HCT116 (cell line): ENCODE data around the gene PMCH. TPM values are rescaled to one million over a fixed set of nuclear protein-coding genes. Genes with fewer than 3 reads are reported as not detected.
"Not testable (repeated sequence)": the region's sequence is repeated elsewhere in the genome, so short reads cannot be mapped to it uniquely, and the experiment has no call there.

Source experiments
- ATAC-seq: fragments of 200-7000 bp; cut with Tn5 transposase; 2 replicates; pipeline ENCODE4 v1.9.1; 2020; ENCODE audit warnings: mild to moderate bottlenecking, moderate library complexity
- BruUV-seq: library from RNA; stranded (reverse); fragments of 400-500 nt; replicated peaks from 2 replicates; lab custom pipeline; 2021; lab: Mats Ljungman, UMichigan
- CTCF ChIA-PET: fragments of 300-600 bp; sonication (Branson Sonifier 250); formaldehyde crosslinking; loops from one replicate; lab custom pipeline; 2021; ENCODE audit warnings: antibody characterized with exemption; lab: Charles Lee
- POLR2A ChIA-PET: fragments of 300-600, 350-600 bp; sonication (Branson Sonifier 250); formaldehyde crosslinking; loops from one replicate; lab custom pipeline; 2021; ENCODE audit warnings: antibody characterized with exemption; lab: Charles Lee
- RAD21 ChIA-PET, 2 experiments: fragments of 300-600 bp; sonication (Branson Sonifier 250); formaldehyde crosslinking; loops; one replicate each; lab custom pipeline; 2023; ENCODE audit warnings: low total read pairs in 2 of 2; ENCODE audit not compliant: uncharacterized antibody in 2 of 2, unreplicated experiment in 2 of 2, low non-redundant PET in 1 of 2; lab: Charles Lee
- DNase-seq: peaks from one replicate; pipeline ENCODE4 v3.0.0-alpha.2; 2010; ENCODE audit warnings: low read depth, low spot score
- H2AFZ ChIP-seq: fragments of 200-600 bp; shearing (Covaris generic), sonication (generic); 2 replicates; pipeline ENCODE4 v1.6.1; 2017; ENCODE audit warnings: low read depth, mixed run types, mixed read lengths, antibody characterized with exemption, low read length; ENCODE audit not compliant: poor library complexity, severe bottlenecking
- H3K27ac ChIP-seq: 2 replicates; pipeline ENCODE4 v1.5.1; 2012; ENCODE audit warnings: low read depth, low read length
- H3K27me3 ChIP-seq: fragments of 200-600 bp; sonication (generic); 2 replicates; pipeline ENCODE4 v1.6.1; 2016; ENCODE audit warnings: mixed run types, low read length, mixed read lengths; ENCODE audit not compliant: insufficient read depth
- H3K36me3 ChIP-seq, 2 experiments: fragments of 200-500 bp in 1 of 2; fragments of 200-600 bp in 1 of 2; sonication (Bioruptor generic) in 1 of 2; sonication (generic) in 1 of 2; 2 replicates each; pipeline versions ENCODE4 v1.5.1 to v1.6.1; 2014 to 2016; ENCODE audit warnings: low read length in 2 of 2, inconsistent platforms in 1 of 2, mixed read lengths in 1 of 2, mixed run types in 1 of 2; ENCODE audit not compliant: insufficient read depth in 2 of 2, control insufficient read depth in 1 of 2
- H3K4me1 ChIP-seq, 2 experiments: fragments of 200-600 bp in 1 of 2; sonication (generic) in 1 of 2; 2 replicates each; pipeline versions ENCODE4 v1.5.1 to v1.6.1; 2012 to 2017; ENCODE audit warnings: low read length in 2 of 2, inconsistent platforms in 1 of 2, mild to moderate bottlenecking in 1 of 2, mixed read lengths in 1 of 2, mixed run types in 1 of 2, moderate library complexity in 1 of 2; ENCODE audit not compliant: insufficient read depth in 2 of 2, control insufficient read depth in 1 of 2
- H3K4me2 ChIP-seq: fragments of 200-600 bp; sonication (generic); 2 replicates; pipeline ENCODE4 v1.6.1; 2017; ENCODE audit warnings: mixed run types, low read length, mixed read lengths
- H3K4me3 ChIP-seq, 2 experiments: fragments of 200-600 bp in 1 of 2; sonication (generic) in 1 of 2; replicated peaks in 1 of 2; 2 replicates each; pipeline ENCODE4 v1.5.1; 2011 to 2016; ENCODE audit warnings: low read length in 2 of 2, control low read depth in 1 of 2, low read depth in 1 of 2, mild to moderate bottlenecking in 1 of 2, mixed read lengths in 1 of 2, mixed run types in 1 of 2
- H3K79me2 ChIP-seq: fragments of 200-600 bp; sonication (generic); 2 replicates; pipeline ENCODE4 v1.6.1; 2017; ENCODE audit warnings: mild to moderate bottlenecking, mixed run types, low read length, moderate library complexity, mixed read lengths; ENCODE audit not compliant: insufficient read depth
- H3K9ac ChIP-seq: fragments of 200-600 bp; sonication (generic); 2 replicates; pipeline ENCODE4 v1.6.1; 2016; ENCODE audit warnings: low read length, mixed read lengths
- H3K9me2 ChIP-seq: fragments of 200-600 bp; sonication (generic), shearing (Covaris generic); 2 replicates; pipeline ENCODE4 v1.6.1; 2017; ENCODE audit warnings: mixed run types, mild to moderate bottlenecking, moderate library complexity; ENCODE audit not compliant: insufficient read depth
- H3K9me3 ChIP-seq, 2 experiments: fragments of 200-500 bp in 1 of 2; fragments of 200-600 bp in 1 of 2; sonication (Bioruptor generic) in 1 of 2; sonication (generic) in 1 of 2; 2 replicates each; pipeline ENCODE4 v1.6.1; 2014 to 2017; ENCODE audit warnings: low read length in 2 of 2, mixed read lengths in 2 of 2, inconsistent platforms in 1 of 2, low read depth in 1 of 2, mild to moderate bottlenecking in 1 of 2, mixed run types in 1 of 2, moderate library complexity in 1 of 2; ENCODE audit not compliant: control insufficient read depth in 1 of 2, insufficient read depth in 1 of 2
- H4K20me1 ChIP-seq: fragments of 200-600 bp; sonication (generic), shearing (Covaris generic); 2 replicates; pipeline ENCODE4 v1.6.1; 2017; ENCODE audit warnings: mixed run types, mild to moderate bottlenecking, moderate library complexity; ENCODE audit not compliant: insufficient read depth
- ELF1 ChIP-seq: IDR thresholded peaks from 2 replicates; pipeline ENCODE4 v1.6.1; 2012; ENCODE audit warnings: low read depth, borderline replicate concordance
- ZBTB33 ChIP-seq: IDR thresholded peaks from 2 replicates; pipeline ENCODE4 v1.6.1; 2011; ENCODE audit warnings: mild to moderate bottlenecking, low read length, moderate library complexity; ENCODE audit not compliant: insufficient replicate concordance; ENCODE audit errors: extremely low read depth
- intact Hi-C: fragments of 100-400 bp; cut with micrococcal nuclease; formaldehyde crosslinking; loops from 2 replicates; pipeline ENCODE4 v1.10.0; 2022
- total RNA-seq: library from RNA; stranded (reverse); gene quantifications from one replicate; pipeline ENCODE4 v1.2.1, GENCODE V29; 2021; ENCODE audit not compliant: unreplicated experiment
- TF ChIP-seq, protein P1 (sequence below): IDR thresholded peaks from 2 replicates; pipeline ENCODE4 v1.6.1; 2012; ENCODE audit warnings: low read depth

The PMCH gene
- total RNA-seq, 1 experiment from 2014 or later, result not detected

- TF ChIP-seq ZBTB33 (no peak), ELF1 (no peak)
- TF ChIP-seq, protein P1, sequence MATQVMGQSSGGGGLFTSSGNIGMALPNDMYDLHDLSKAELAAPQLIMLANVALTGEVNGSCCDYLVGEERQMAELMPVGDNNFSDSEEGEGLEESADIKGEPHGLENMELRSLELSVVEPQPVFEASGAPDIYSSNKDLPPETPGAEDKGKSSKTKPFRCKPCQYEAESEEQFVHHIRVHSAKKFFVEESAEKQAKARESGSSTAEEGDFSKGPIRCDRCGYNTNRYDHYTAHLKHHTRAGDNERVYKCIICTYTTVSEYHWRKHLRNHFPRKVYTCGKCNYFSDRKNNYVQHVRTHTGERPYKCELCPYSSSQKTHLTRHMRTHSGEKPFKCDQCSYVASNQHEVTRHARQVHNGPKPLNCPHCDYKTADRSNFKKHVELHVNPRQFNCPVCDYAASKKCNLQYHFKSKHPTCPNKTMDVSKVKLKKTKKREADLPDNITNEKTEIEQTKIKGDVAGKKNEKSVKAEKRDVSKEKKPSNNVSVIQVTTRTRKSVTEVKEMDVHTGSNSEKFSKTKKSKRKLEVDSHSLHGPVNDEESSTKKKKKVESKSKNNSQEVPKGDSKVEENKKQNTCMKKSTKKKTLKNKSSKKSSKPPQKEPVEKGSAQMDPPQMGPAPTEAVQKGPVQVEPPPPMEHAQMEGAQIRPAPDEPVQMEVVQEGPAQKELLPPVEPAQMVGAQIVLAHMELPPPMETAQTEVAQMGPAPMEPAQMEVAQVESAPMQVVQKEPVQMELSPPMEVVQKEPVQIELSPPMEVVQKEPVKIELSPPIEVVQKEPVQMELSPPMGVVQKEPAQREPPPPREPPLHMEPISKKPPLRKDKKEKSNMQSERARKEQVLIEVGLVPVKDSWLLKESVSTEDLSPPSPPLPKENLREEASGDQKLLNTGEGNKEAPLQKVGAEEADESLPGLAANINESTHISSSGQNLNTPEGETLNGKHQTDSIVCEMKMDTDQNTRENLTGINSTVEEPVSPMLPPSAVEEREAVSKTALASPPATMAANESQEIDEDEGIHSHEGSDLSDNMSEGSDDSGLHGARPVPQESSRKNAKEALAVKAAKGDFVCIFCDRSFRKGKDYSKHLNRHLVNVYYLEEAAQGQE, result no peak
Measured at GRCh38 chr12:102163383-102163782, 34.2 kb downstream of the PMCH start (continued).

GRCh38 chr12:102155206-102155605, 42.4 kb downstream of the PMCH start:
- H3K9me3 ChIP-seq, H3K27ac ChIP-seq, H3K9ac ChIP-seq, CTCF ChIA-PET, DNase-seq, H3K79me2 ChIP-seq, POLR2A ChIA-PET, H3K36me3 ChIP-seq, H4K20me1 ChIP-seq, BruUV-seq, H3K27me3 ChIP-seq, H2AFZ ChIP-seq, intact Hi-C loops, H3K9me2 ChIP-seq, H3K4me2 ChIP-seq, ATAC-seq, H3K4me1 ChIP-seq, H3K4me3 ChIP-seq: not testable (repeated sequence)
- RAD21 ChIA-PET, result interaction anchor here in 1 of 2 experiments (0.7 kb wide), 1 partner anchor 186 kb away, joined by 3 read pairs; no protein-coding TSS in a partner anchor

- H3K4me3 ChIP-seq, H3K36me3 ChIP-seq, CTCF ChIA-PET, DNase-seq, H2AFZ ChIP-seq, POLR2A ChIA-PET, RAD21 ChIA-PET, H4K20me1 ChIP-seq, H3K9me2 ChIP-seq, intact Hi-C loops, H3K4me1 ChIP-seq, BruUV-seq, H3K4me2 ChIP-seq, H3K27me3 ChIP-seq, H3K9me3 ChIP-seq, H3K9ac ChIP-seq, H3K27ac ChIP-seq, ATAC-seq: not testable (repeated sequence)
- peaks cover 17% of the 10 kb centered on the region for H3K79me2 ChIP-seq
Measured at GRCh38 chr12:102147062-102147587, 50.5 kb downstream of the PMCH start.
